ENCODE data around the gene SYNE2.

DNA sequence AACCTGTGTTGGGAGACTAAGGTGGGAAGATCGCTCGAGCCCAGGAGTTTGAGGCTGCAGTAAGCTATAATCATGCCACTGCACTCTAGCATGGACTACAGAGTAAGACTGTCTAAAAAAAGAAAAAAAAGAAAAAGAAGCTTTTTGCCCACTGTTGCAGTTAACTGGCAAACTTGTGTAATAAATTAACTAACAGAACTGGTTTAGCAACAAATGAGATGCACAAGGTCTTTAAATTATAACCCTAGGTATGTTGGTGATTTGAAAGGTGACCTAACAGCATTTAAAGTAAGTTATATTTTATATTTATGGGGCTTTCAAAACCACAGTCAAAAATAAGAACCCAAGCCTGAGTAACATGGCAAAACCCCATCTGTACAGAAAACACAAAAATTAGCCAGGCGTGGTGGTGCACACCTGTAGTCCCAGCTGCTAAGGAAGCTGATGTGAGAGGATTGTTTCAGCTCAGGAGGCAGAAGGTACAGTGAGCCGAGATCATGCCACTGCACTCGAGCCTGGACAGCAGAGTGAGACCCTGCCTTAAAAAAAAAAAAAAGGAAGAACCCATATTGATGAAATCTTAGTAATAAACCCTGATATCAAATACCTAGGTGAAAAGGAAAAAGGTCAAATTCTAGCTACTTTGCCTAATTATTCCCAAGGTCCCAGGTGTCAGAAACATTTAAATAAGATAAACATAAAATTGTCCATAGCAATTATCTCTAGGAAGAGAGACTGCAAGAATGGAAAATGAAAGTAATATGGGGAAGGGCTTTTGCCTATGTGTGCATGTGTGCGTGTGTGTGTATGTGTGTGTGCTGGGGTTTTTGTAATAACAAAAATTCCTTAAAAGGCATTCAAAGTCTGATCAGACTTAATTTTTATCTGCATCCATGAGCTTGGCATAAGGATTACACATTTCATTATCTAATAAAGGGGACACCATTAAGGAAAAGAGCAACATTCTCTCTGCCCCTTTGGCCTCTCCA lies 15.4 kb downstream of the SYNE2 start:
- TF ChIP-seq, protein P1, sequence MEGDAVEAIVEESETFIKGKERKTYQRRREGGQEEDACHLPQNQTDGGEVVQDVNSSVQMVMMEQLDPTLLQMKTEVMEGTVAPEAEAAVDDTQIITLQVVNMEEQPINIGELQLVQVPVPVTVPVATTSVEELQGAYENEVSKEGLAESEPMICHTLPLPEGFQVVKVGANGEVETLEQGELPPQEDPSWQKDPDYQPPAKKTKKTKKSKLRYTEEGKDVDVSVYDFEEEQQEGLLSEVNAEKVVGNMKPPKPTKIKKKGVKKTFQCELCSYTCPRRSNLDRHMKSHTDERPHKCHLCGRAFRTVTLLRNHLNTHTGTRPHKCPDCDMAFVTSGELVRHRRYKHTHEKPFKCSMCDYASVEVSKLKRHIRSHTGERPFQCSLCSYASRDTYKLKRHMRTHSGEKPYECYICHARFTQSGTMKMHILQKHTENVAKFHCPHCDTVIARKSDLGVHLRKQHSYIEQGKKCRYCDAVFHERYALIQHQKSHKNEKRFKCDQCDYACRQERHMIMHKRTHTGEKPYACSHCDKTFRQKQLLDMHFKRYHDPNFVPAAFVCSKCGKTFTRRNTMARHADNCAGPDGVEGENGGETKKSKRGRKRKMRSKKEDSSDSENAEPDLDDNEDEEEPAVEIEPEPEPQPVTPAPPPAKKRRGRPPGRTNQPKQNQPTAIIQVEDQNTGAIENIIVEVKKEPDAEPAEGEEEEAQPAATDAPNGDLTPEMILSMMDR (IDR thresholded peaks at IDR 0.05) = no peak
- TF ChIP-seq JAZF1 (CRISPR knock-in tag; IDR thresholded peaks at IDR 0.05) (no peak), E2F1 (CRISPR knock-in tag; IDR thresholded peaks at IDR 0.05) (no peak), ATF3 (CRISPR knock-in tag; conservative IDR thresholded peaks at IDR 0.05) (no peak), SMAD4 (CRISPR knock-in tag; IDR thresholded peaks at IDR 0.05) (no peak), FOXK1 (CRISPR knock-in tag; IDR thresholded peaks at IDR 0.05) (no peak), AFF4 (CRISPR knock-in tag; IDR thresholded peaks at IDR 0.05; ENCODE audit: borderline replicate concordance) (no peak), IRF1 (CRISPR knock-in tag; IDR thresholded peaks at IDR 0.05) (no peak), TEAD4 (CRISPR knock-in tag; IDR thresholded peaks at IDR 0.05) (no peak), NR3C1 (CRISPR knock-in tag; conservative IDR thresholded peaks at IDR 0.05; ENCODE audit: low read depth) (no peak)
- TF ChIP-seq, protein P2, sequence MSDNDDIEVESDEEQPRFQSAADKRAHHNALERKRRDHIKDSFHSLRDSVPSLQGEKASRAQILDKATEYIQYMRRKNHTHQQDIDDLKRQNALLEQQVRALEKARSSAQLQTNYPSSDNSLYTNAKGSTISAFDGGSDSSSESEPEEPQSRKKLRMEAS (CRISPR knock-in tag; IDR thresholded peaks at IDR 0.05) = no peak
- TF ChIP-seq, protein P3, sequence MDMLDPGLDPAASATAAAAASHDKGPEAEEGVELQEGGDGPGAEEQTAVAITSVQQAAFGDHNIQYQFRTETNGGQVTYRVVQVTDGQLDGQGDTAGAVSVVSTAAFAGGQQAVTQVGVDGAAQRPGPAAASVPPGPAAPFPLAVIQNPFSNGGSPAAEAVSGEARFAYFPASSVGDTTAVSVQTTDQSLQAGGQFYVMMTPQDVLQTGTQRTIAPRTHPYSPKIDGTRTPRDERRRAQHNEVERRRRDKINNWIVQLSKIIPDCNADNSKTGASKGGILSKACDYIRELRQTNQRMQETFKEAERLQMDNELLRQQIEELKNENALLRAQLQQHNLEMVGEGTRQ (CRISPR knock-in tag; IDR thresholded peaks at IDR 0.05) = no peak
- TF ChIP-seq, protein P4, sequence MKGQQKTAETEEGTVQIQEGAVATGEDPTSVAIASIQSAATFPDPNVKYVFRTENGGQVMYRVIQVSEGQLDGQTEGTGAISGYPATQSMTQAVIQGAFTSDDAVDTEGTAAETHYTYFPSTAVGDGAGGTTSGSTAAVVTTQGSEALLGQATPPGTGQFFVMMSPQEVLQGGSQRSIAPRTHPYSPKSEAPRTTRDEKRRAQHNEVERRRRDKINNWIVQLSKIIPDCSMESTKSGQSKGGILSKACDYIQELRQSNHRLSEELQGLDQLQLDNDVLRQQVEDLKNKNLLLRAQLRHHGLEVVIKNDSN (CRISPR knock-in tag; IDR thresholded peaks at IDR 0.05) = no peak
- TF ChIP-seq, protein P5, sequence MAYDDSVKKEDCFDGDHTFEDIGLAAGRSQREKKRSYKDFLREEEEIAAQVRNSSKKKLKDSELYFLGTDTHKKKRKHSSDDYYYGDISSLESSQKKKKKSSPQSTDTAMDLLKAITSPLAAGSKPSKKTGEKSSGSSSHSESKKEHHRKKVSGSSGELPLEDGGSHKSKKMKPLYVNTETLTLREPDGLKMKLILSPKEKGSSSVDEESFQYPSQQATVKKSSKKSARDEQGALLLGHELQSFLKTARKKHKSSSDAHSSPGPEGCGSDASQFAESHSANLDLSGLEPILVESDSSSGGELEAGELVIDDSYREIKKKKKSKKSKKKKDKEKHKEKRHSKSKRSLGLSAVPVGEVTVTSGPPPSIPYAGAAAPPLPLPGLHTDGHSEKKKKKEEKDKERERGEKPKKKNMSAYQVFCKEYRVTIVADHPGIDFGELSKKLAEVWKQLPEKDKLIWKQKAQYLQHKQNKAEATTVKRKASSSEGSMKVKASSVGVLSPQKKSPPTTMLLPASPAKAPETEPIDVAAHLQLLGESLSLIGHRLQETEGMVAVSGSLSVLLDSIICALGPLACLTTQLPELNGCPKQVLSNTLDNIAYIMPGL (CRISPR knock-in tag; IDR thresholded peaks at IDR 0.05) = no peak
